ENCODE data around the gene PAF1. TPM values are rescaled to one million over a fixed set of nuclear protein-coding genes. Genes with fewer than 3 reads are reported as not detected.

The PAF1 gene
- total RNA-seq, 1 experiment from 2014 or later, result 38.0 TPM

DNA sequence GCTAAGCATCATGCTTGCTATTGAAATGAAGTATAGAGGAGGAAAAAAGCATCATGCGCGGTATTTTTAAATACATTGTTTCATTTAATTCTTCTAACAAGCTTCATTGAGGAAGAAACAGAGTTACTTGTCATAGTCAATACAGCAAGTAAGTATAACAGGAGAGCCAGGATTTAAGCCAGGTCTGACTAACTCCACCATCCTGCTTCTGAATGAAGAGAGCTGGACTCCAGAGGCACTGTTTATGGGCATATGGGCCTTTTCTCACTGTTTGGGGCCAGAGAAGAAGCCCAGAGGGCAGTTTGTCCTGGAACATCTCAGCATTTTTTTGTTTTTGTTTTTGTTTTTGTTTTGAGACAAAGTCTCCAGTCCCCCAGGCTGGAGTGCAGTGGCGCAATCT lies 40.8 kb downstream of the PAF1 start:
- H3K4me3 Mint-ChIP-seq, result no peak overlapping the region
- H2BK120ac ChIP-seq (ENCODE audit: low read depth, low read length, poor library complexity, severe bottlenecking), result no peak overlapping the region
- H3K4ac ChIP-seq (ENCODE audit: low read depth, low read length), result no peak overlapping the region
- peaks cover 0 to 2% of the 10 kb centered on the region in 2 experiments; a peak in 1 of 4 replicates for H3K4me1 Mint-ChIP-seq
- TF ChIP-seq, protein P1, sequence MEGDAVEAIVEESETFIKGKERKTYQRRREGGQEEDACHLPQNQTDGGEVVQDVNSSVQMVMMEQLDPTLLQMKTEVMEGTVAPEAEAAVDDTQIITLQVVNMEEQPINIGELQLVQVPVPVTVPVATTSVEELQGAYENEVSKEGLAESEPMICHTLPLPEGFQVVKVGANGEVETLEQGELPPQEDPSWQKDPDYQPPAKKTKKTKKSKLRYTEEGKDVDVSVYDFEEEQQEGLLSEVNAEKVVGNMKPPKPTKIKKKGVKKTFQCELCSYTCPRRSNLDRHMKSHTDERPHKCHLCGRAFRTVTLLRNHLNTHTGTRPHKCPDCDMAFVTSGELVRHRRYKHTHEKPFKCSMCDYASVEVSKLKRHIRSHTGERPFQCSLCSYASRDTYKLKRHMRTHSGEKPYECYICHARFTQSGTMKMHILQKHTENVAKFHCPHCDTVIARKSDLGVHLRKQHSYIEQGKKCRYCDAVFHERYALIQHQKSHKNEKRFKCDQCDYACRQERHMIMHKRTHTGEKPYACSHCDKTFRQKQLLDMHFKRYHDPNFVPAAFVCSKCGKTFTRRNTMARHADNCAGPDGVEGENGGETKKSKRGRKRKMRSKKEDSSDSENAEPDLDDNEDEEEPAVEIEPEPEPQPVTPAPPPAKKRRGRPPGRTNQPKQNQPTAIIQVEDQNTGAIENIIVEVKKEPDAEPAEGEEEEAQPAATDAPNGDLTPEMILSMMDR (conservative IDR thresholded peaks at IDR 0.05), result no peak
- no peak overlapping the region for H3K56ac ChIP-seq (ENCODE audit: insufficient read length, low read depth, low read length)
- no peak overlapping the region for H3K4me2 ChIP-seq (ENCODE audit: insufficient read depth, insufficient read length, low read length)
- no peaks in the 10 kb centered on the region for H3K27me3 Mint-ChIP-seq (ENCODE audit: low read depth)
- peaks cover 5% of the 10 kb centered on the region for H3K79me1 ChIP-seq (ENCODE audit: insufficient read depth, low read depth, low read length, poor library complexity, severe bottlenecking)
- no peak overlapping the region for H2BK12ac ChIP-seq (ENCODE audit: insufficient read length, low read depth, low read length)
- H2BK15ac ChIP-seq (ENCODE audit: low read depth, low read length), result no peak overlapping the region
- no peaks in the 10 kb centered on the region for H3K23me2 ChIP-seq (ENCODE audit: insufficient read length, low read depth, low read length, poor library complexity, severe bottlenecking)
- no peak overlapping the region for H3K18ac ChIP-seq (ENCODE audit: insufficient read length, low read depth, low read length)
- H2BK20ac ChIP-seq (ENCODE audit: low read depth, low read length, poor library complexity, severe bottlenecking), result no peak overlapping the region
- H2AK5ac ChIP-seq (ENCODE audit: insufficient read length, low read length), result no peak overlapping the region
- DNase-seq, result no peak
- no peak overlapping the region for H4K8ac ChIP-seq (replicated peaks; ENCODE audit: insufficient read length, low read depth, low read length)
- H4K91ac ChIP-seq (ENCODE audit: insufficient read length, low read depth, low read length), result no peak overlapping the region
- no peak overlapping the region for H3K9ac ChIP-seq (ENCODE audit: extremely low read depth, insufficient read length, low read length)
- H4K5ac ChIP-seq (ENCODE audit: insufficient read length, low read depth, low read length), result no peak overlapping the region
- H3K79me2 ChIP-seq (ENCODE audit: insufficient read depth, low read length), result no peaks in the 10 kb centered on the region
- no peak overlapping the region for H2AFZ ChIP-seq (ENCODE audit: low read length)
- H3K27me3 ChIP-seq (ENCODE audit: insufficient read depth, low read length), result no peaks in the 10 kb centered on the region; the same call in 1 of the 2 replicates
- no peaks in the 10 kb centered on the region for H3K9me3 ChIP-seq (ENCODE audit: control insufficient read depth, low read depth, low read length)
- no peaks in the 10 kb centered on the region for H3K9me3 Mint-ChIP-seq
- no peak overlapping the region for H3K27ac ChIP-seq (ENCODE audit: insufficient read length, low read depth, low read length)
- WGBS (ENCODE audit: extremely low coverage, insufficient read length, low lambda C conversion rate), result no CpG with 5 or more reads among the region's 3 CpGs
- H3K27ac Mint-ChIP-seq, result no peak overlapping the region
- H2BK5ac ChIP-seq (ENCODE audit: insufficient read length, low read length), result no peak overlapping the region
- no peak overlapping the region for H3K23ac ChIP-seq (ENCODE audit: insufficient read length, low read depth, low read length)
- H3T11ph ChIP-seq (ENCODE audit: low read length), result no peak overlapping the region
- H3K36me3 Mint-ChIP-seq (ENCODE audit: insufficient read depth in 1 of 3, low read depth in 3 of 3), result peaks cover 14 to 60% (median 49%) of the 10 kb centered on the region in 3 experiments; a peak in 6 of 7 replicates
- no peaks in the 10 kb centered on the region for H3K4me1 ChIP-seq (ENCODE audit: insufficient read depth, low read length)
- no peak overlapping the region for H3K14ac ChIP-seq (ENCODE audit: insufficient read depth, low read length)
- H4K20me1 ChIP-seq (ENCODE audit: control insufficient read depth, insufficient read depth, insufficient read length), result no peaks in the 10 kb centered on the region
